ENCODE results near the gene NAGA.

Gene NAGA

GRCh38 chr22:42041784-42042183 is 28.8 kb downstream of the NAGA start:
- TF ChIP-seq CTCF (conservative IDR thresholded peaks at IDR 0.05; ENCODE audit: low read length) (no peak), EZH2phosphoT487 (IDR thresholded peaks at IDR 0.05; ENCODE audit: borderline replicate concordance) (no peak)
- Histone ChIP-seq H3F3A (ENCODE audit: low read depth) (no peaks in the 10 kb centered on the region), H3K9me2 (replicated peaks; ENCODE audit: low read depth, low read length) (no peaks in the 10 kb centered on the region), H3K36me3 (ENCODE audit: insufficient read depth, low read length) (no peaks in the 10 kb centered on the region), H3K4me2 (ENCODE audit: low read depth, low read length, poor library complexity, severe bottlenecking) (no peak overlapping the region), H3K27me3 (ENCODE audit: insufficient read depth, low read length, poor library complexity, severe bottlenecking) (no peaks in the 10 kb centered on the region), H3K9me3 (ENCODE audit: insufficient read depth, low read depth, low read length) (peaks cover 6% of the 10 kb centered on the region; the same call in 1 of the 2 replicates), H3K4me1 (ENCODE audit: insufficient read depth, low read length, poor library complexity, severe bottlenecking) (no peaks in the 10 kb centered on the region), H3K4me3 (ENCODE audit: low read length, poor library complexity, severe bottlenecking) (no peak overlapping the region), H4K20me1 (ENCODE audit: insufficient read depth, low read length, poor library complexity, severe bottlenecking) (no peaks in the 10 kb centered on the region), H3K79me2 (ENCODE audit: insufficient read depth, low read length) (no peaks in the 10 kb centered on the region), H3K9ac (ENCODE audit: low read depth, low read length, poor library complexity, severe bottlenecking) (no peak overlapping the region), H2AFZ (ENCODE audit: low read length) (no peak overlapping the region)

- H3K36me3 ChIP-seq (ENCODE audit: insufficient read depth, low read length), result no peaks in the 10 kb centered on the region
Observed at GRCh38 chr22:42039271-42039670, 31.3 kb downstream of the NAGA start.

GRCh38 chr22:42035256-42035655 is 35.4 kb downstream of the NAGA start:
- H3K4me3 ChIP-seq (ENCODE audit: low read length, poor library complexity, severe bottlenecking), result no peak overlapping the region
- H3K4me2 ChIP-seq (ENCODE audit: low read depth, low read length, poor library complexity, severe bottlenecking), result no peak overlapping the region
- H3K4me1 ChIP-seq (ENCODE audit: insufficient read depth, low read length, poor library complexity, severe bottlenecking), result no peaks in the 10 kb centered on the region
- H2AFZ ChIP-seq (ENCODE audit: low read length), result no peak overlapping the region
- no peak overlapping the region for H3K9ac ChIP-seq (ENCODE audit: low read depth, low read length, poor library complexity, severe bottlenecking)
- H3K79me2 ChIP-seq (ENCODE audit: insufficient read depth, low read length), result no peaks in the 10 kb centered on the region
- no peaks in the 10 kb centered on the region for H3K27me3 ChIP-seq (ENCODE audit: insufficient read depth, low read length, poor library complexity, severe bottlenecking)
- TF ChIP-seq EZH2phosphoT487 (IDR thresholded peaks at IDR 0.05; ENCODE audit: borderline replicate concordance), result no peak
- H3K9me2 ChIP-seq (replicated peaks; ENCODE audit: low read depth, low read length), result no peaks in the 10 kb centered on the region
- no peaks in the 10 kb centered on the region for H3K36me3 ChIP-seq (ENCODE audit: insufficient read depth, low read length)
- no peaks in the 10 kb centered on the region for H4K20me1 ChIP-seq (ENCODE audit: insufficient read depth, low read length, poor library complexity, severe bottlenecking)
- H3F3A ChIP-seq (ENCODE audit: low read depth), result no peaks in the 10 kb centered on the region
- H3K9me3 ChIP-seq (ENCODE audit: insufficient read depth, low read depth, low read length), result peaks cover 8% of the 10 kb centered on the region; the same call in 1 of the 2 replicates

More at GRCh38 chr22:42039271-42039670, 31.3 kb downstream of the NAGA start:
- Histone ChIP-seq H4K20me1 (ENCODE audit: insufficient read depth, low read length, poor library complexity, severe bottlenecking) (no peaks in the 10 kb centered on the region), H3K9me2 (replicated peaks; ENCODE audit: low read depth, low read length) (no peaks in the 10 kb centered on the region), H3K4me1 (ENCODE audit: insufficient read depth, low read length, poor library complexity, severe bottlenecking) (no peaks in the 10 kb centered on the region), H3K9ac (ENCODE audit: low read depth, low read length, poor library complexity, severe bottlenecking) (no peak overlapping the region), H3K9me3 (ENCODE audit: insufficient read depth, low read depth, low read length) (peaks cover 6% of the 10 kb centered on the region; the same call in 1 of the 2 replicates), H2AFZ (ENCODE audit: low read length) (no peak overlapping the region), H3F3A (ENCODE audit: low read depth) (no peaks in the 10 kb centered on the region), H3K27me3 (ENCODE audit: insufficient read depth, low read length, poor library complexity, severe bottlenecking) (no peaks in the 10 kb centered on the region), H3K79me2 (ENCODE audit: insufficient read depth, low read length) (no peaks in the 10 kb centered on the region), H3K4me3 (ENCODE audit: low read length, poor library complexity, severe bottlenecking) (no peak overlapping the region), H3K4me2 (ENCODE audit: low read depth, low read length, poor library complexity, severe bottlenecking) (no peak overlapping the region)
- TF ChIP-seq EZH2phosphoT487 (IDR thresholded peaks at IDR 0.05; ENCODE audit: borderline replicate concordance), result no peak
- TF ChIP-seq CTCF (conservative IDR thresholded peaks at IDR 0.05; ENCODE audit: low read length), result no peak
